ENCODE results near the gene FCER2. TPM values are rescaled to one million over a fixed set of nuclear protein-coding genes. Genes with fewer than 3 reads are reported as not detected.

FCER2 gene
- total RNA-seq, 3 donors from 2014 or later (not counting 1 experiment from before 2014, with no cell fraction given): 0.52 to 1.2 (median 1.0) TPM

GRCh38 chr19:7682175-7682855, 19.6 kb downstream of the FCER2 start:
- intact Hi-C loops (cut with micrococcal nuclease): loop anchor here (10.0 kb wide), 1 partner anchor 48 kb away; the partner anchor contains the start of genes PCP2 and STXBP2
- TF ChIP-seq CTCF (IDR thresholded peaks at IDR 0.05): no peak
- DNase-seq: no peak

GRCh38 chr19:7681340-7682174, 20.4 kb downstream of the FCER2 start:
- H3K27me3 Mint-ChIP-seq (ENCODE audit: low read depth in 2 of 2): peaks cover 13 to 17% of the 10 kb centered on the region in 2 donors
- ATAC-seq: peak; percentile 68 to 76 (median 70)
- peak; percentile 65 to 92 for DNase-seq
- Histone ChIP-seq H3K4me3 (ENCODE audit: low read length) (peak overlapping the region; percentile 100), H3K4me1 (ENCODE audit: control insufficient read depth, insufficient read depth, low read length) (peaks cover 44% of the 10 kb centered on the region), H3K36me3 (ENCODE audit: control insufficient read depth, insufficient read depth, low read length) (peaks cover 13% of the 10 kb centered on the region), H3K27me3 (ENCODE audit: control insufficient read depth, insufficient read depth, low read length) (no peaks in the 10 kb centered on the region), H3K27ac (ENCODE audit: low read length) (peak overlapping the region; percentile 70), H3K9me3 (ENCODE audit: control insufficient read depth, insufficient read depth, low read length) (no peaks in the 10 kb centered on the region)
- H3K36me3 Mint-ChIP-seq: no peaks in the 10 kb centered on the region
- peak overlapping the region; percentile 69 to 94 for H3K27ac Mint-ChIP-seq
- H3K4me3 Mint-ChIP-seq: peak overlapping the region; percentile 91
- WGBS (ENCODE audit: insufficient coverage): 7% methylated on average over 43 of the region's 43 CpGs
- TF ChIP-seq CTCF (IDR thresholded peaks at IDR 0.05): peak; percentile 43
- no peaks in the 10 kb centered on the region for H3K9me3 Mint-ChIP-seq
- intact Hi-C loops (cut with micrococcal nuclease): loop anchor here (1.0 to 10.0 kb wide), 4 partner anchors 9 to 113 kb away; partner anchors contain the start of genes PCP2 and STXBP2
- peaks cover 13 to 47% of the 10 kb centered on the region in 2 donors for H3K4me1 Mint-ChIP-seq

More at GRCh38 chr19:7682175-7682855, 19.6 kb downstream of the FCER2 start:
- no peak for ATAC-seq
- H3K4me1 ChIP-seq (ENCODE audit: control insufficient read depth, insufficient read depth, low read length): peaks cover 37% of the 10 kb centered on the region
- H3K36me3 ChIP-seq (ENCODE audit: control insufficient read depth, insufficient read depth, low read length): peaks cover 13% of the 10 kb centered on the region
- H3K4me1 Mint-ChIP-seq: peaks cover 13 to 43% of the 10 kb centered on the region in 2 donors
- peak overlapping the region; percentile 91 for H3K4me3 Mint-ChIP-seq
- H3K9me3 ChIP-seq (ENCODE audit: control insufficient read depth, insufficient read depth, low read length): no peaks in the 10 kb centered on the region
- no peaks in the 10 kb centered on the region for H3K9me3 Mint-ChIP-seq
- H3K27me3 ChIP-seq (ENCODE audit: control insufficient read depth, insufficient read depth, low read length): no peaks in the 10 kb centered on the region
- peak overlapping the region; percentile 70 for H3K27ac ChIP-seq (ENCODE audit: low read length)
- peak overlapping the region; percentile 100 for H3K4me3 ChIP-seq (ENCODE audit: low read length)
- H3K36me3 Mint-ChIP-seq: no peaks in the 10 kb centered on the region
- peak overlapping the region; percentile 69 to 94 for H3K27ac Mint-ChIP-seq
- 93% methylated on average over 74 of the region's 74 CpGs for WGBS (ENCODE audit: insufficient coverage)
- peaks cover 12% of the 10 kb centered on the region in 2 donors for H3K27me3 Mint-ChIP-seq (ENCODE audit: low read depth in 2 of 2)

GRCh38 chr19:7680606-7681339, 21.2 kb downstream of the FCER2 start, which contains the start of gene TRAPPC5:
TSS of gene TRAPPC5 (plus strand) at chr19:7680833. CDS start at chr19:7682254, 1,421 bp downstream.
- Histone ChIP-seq H3K9me3 (ENCODE audit: control insufficient read depth, insufficient read depth, low read length) (no peaks in the 10 kb centered on the region), H3K27me3 (ENCODE audit: control insufficient read depth, insufficient read depth, low read length) (no peaks in the 10 kb centered on the region), H3K27ac (ENCODE audit: low read length) (peak within 1 kb of the TSS; percentile 70), H3K4me1 (ENCODE audit: control insufficient read depth, insufficient read depth, low read length) (peaks cover 51% of the 10 kb centered on the region), H3K36me3 (ENCODE audit: control insufficient read depth, insufficient read depth, low read length) (peaks cover 13% of the 10 kb centered on the region), H3K4me3 (ENCODE audit: low read length) (peak within 1 kb of the TSS; percentile 100)
- ATAC-seq (peak; percentile 80 to 91 (median 82)), DNase-seq (peak; percentile 92 to 95)
- peaks cover 13 to 43% of the 10 kb centered on the region in 2 donors for H3K4me1 Mint-ChIP-seq
- peak within 1 kb of the TSS; percentile 69 to 94 for H3K27ac Mint-ChIP-seq
- no peaks in the 10 kb centered on the region for H3K9me3 Mint-ChIP-seq
- H3K27me3 Mint-ChIP-seq (ENCODE audit: low read depth in 2 of 2): peaks cover 13 to 19% of the 10 kb centered on the region in 2 donors
- intact Hi-C loops (cut with micrococcal nuclease): loop anchor here (1.0 to 10.0 kb wide), 4 partner anchors 10 to 112 kb away; partner anchors contain the start of genes PCP2 and STXBP2
- H3K4me3 Mint-ChIP-seq: peak within 1 kb of the TSS; percentile 91
- TF ChIP-seq CTCF (IDR thresholded peaks at IDR 0.05): peak; percentile 94
- H3K36me3 Mint-ChIP-seq: no peaks in the 10 kb centered on the region
- under 1% methylated on average over 79 of the region's 79 CpGs for WGBS (ENCODE audit: insufficient coverage)
